Sigmoid colon (tissue), 7 donors: ENCODE measurements around the gene ACE. TPM values are rescaled to one million over a fixed set of nuclear protein-coding genes. Genes with fewer than 3 reads are reported as not detected.

Experiments used
- DNase-seq: peaks from one replicate; pipeline ENCODE4 v3.0.0-alpha.2; 2019
- H3K27ac ChIP-seq, 4 donors: fragments of 200-600 bp; sonication (generic); one replicate each; pipeline ENCODE4 v1.5.1; 2016 to 2019; ENCODE audit warnings: mild to moderate bottlenecking in 1 of 4
- H3K27me3 ChIP-seq, 3 donors: fragments of 200-600 bp; sonication (generic); one replicate each; pipeline ENCODE4 v1.5.1; 2019; ENCODE audit warnings: mild to moderate bottlenecking in 1 of 3
- H3K36me3 ChIP-seq, 4 donors: fragments of 200-600 bp; sonication (generic); one replicate each; pipeline ENCODE4 v1.5.1; 2016 to 2019
- H3K4me1 ChIP-seq, 4 donors: fragments of 200-600 bp; sonication (generic); one replicate each; pipeline ENCODE4 v1.5.1; 2017 to 2019
- H3K4me3 ChIP-seq, 4 donors: fragments of 200-600 bp; sonication (generic); one replicate each; pipeline ENCODE4 v1.5.1; 2017 to 2019; ENCODE audit warnings: mild to moderate bottlenecking in 2 of 4, moderate library complexity in 1 of 4
- H3K9me3 ChIP-seq, 4 donors: fragments of 200-600 bp in 3 of 4; sonication (generic) in 3 of 4; one replicate each; pipeline versions ENCODE4 v1.5.1 to v1.6.1; 2013 to 2019
- CTCF ChIP-seq, 4 experiments: fragments of 450-650 bp in 3 of 4; fragments of 200-600 bp in 1 of 4; IDR thresholded peaks; one replicate each; pipeline ENCODE4 v1.5.1; 2016 to 2019; ENCODE audit warnings: antibody characterized with exemption in 4 of 4, mild to moderate bottlenecking in 3 of 4, moderate library complexity in 2 of 4
- EP300 ChIP-seq, 4 donors: sonication (generic); formaldehyde crosslinking; IDR thresholded peaks; one replicate each; pipeline ENCODE4 v1.6.1; 2017; ENCODE audit warnings: antibody characterized with exemption in 4 of 4
- POLR2A ChIP-seq, 2 donors: fragments of 450-650 bp; IDR thresholded peaks; one replicate each; pipeline ENCODE4 v1.6.1; 2016; ENCODE audit warnings: antibody characterized with exemption in 2 of 2, mild to moderate bottlenecking in 2 of 2, moderate library complexity in 2 of 2
- POLR2AphosphoS5 ChIP-seq, 4 donors: sonication (generic); formaldehyde crosslinking; IDR thresholded peaks; one replicate each; pipeline ENCODE4 v1.6.1; 2017; ENCODE audit warnings: antibody characterized with exemption in 4 of 4
- WGBS, 2 donors: extraction: QIAGEN DNeasy Blood & Tissue Kit; methylation state at CpG; one replicate each; pipeline ENCODE4 v1.1.7; 2013; 5-methylcytosine and 5-hydroxymethylcytosine counted together
- intact Hi-C: fragments of 100-400 bp; cut with DNase I; formaldehyde crosslinking; loops from one replicate; pipeline ENCODE4 v1.15.1; 2023
- polyA plus RNA-seq, 3 donors: library from polyadenylated mRNA; stranded (reverse); fragments of 200-250 nt; gene quantifications; one replicate each; pipeline ENCODE4 v1.2.3, GENCODE V29; 2013
- total RNA-seq, 4 donors: library from RNA; depleted of rRNA; stranded (reverse); fragments of >200 nt; gene quantifications; one replicate each; pipeline ENCODE4 v1.1.0, GENCODE V29; 2016
- donor health status: healthy with polysubstance abuse.
- donor health status: Bipolar disorder and iron deficiency.
- donor health status: healthy.

Gene ACE
- total and polyA plus RNA-seq, 7 donors: 1.4 to 24.9 (median 2.5) TPM

- intact Hi-C loops: no loop called here
- 79 to 88% methylated on average over 22 of the region's 22 CpGs for WGBS, 2 donors
- peaks cover 0 to 17% (median 11%) of the 10 kb centered on the region in 3 donors for H3K27me3 ChIP-seq
- peak overlapping the region; percentile 10 to 41 (median 25) for H3K27ac ChIP-seq
- no peaks in the 10 kb centered on the region for H3K36me3 ChIP-seq
- no peak overlapping the region for H3K4me3 ChIP-seq
- no peaks in the 10 kb centered on the region for H3K9me3 ChIP-seq
- peaks cover 0 to 23% (median 17%) of the 10 kb centered on the region in 4 donors for H3K4me1 ChIP-seq
- no peak for DNase-seq
- TF ChIP-seq POLR2A (IDR thresholded peaks at IDR 0.05) (no peak), CTCF (IDR thresholded peaks at IDR 0.05) (no peak), EP300 (IDR thresholded peaks at IDR 0.05) (no peak), POLR2AphosphoS5 (IDR thresholded peaks at IDR 0.05) (no peak)
Observed at GRCh38 chr17:63440127-63440769, 36.6 kb upstream of the ACE start.

DNA sequence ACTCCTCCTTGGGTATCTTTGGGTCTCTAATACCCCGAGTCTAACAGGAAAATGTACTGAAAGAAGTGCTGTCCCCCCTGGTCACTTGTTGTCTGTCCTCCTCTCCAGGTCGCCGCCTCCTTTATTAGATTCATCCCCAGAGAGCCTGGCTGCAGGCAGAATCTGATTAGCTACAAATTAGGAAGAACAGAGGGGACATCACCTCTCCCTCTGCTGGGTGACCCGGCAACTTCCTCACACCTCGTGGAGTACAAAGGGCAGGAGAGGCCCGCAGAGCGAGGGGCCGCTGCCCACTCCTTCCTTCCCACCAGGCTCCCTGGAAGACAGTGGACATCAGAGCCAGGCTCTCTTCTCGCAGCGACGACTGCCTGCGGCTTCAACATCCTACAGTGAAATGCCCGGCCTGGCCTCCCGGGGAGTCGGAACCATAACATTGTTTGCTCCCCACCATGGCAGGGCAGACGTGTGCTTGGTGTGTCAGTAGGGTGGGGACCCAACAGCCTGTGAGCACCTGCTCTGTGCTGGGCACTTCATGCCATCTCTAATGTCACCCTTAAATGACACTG, 36.0 kb upstream of the ACE start:
- DNase-seq: no peak
- WGBS, 2 donors: 83 to 86% methylated on average over 16 of the region's 16 CpGs
- Histone ChIP-seq H3K27me3 (peaks cover 0 to 17% (median 11%) of the 10 kb centered on the region in 3 donors), H3K4me3 (no peak overlapping the region), H3K27ac (peak overlapping the region in 2 of 4 donors; percentile 10 to 23), H3K4me1 (peaks cover 0 to 23% (median 16%) of the 10 kb centered on the region in 4 donors), H3K9me3 (no peaks in the 10 kb centered on the region), H3K36me3 (no peaks in the 10 kb centered on the region)
- TF ChIP-seq EP300 (IDR thresholded peaks at IDR 0.05) (no peak), POLR2A (IDR thresholded peaks at IDR 0.05) (no peak)
- intact Hi-C loops: no loop called here

GRCh38 chr17:63441654-63442053, 35.2 kb upstream of the ACE start:
- Histone ChIP-seq H3K27me3 (peaks cover 0 to 17% (median 11%) of the 10 kb centered on the region in 3 donors), H3K27ac (no peak overlapping the region), H3K4me3 (no peak overlapping the region), H3K4me1 (peaks cover 0 to 25% (median 21%) of the 10 kb centered on the region in 4 donors), H3K36me3 (no peaks in the 10 kb centered on the region), H3K9me3 (no peaks in the 10 kb centered on the region)
- no peak for DNase-seq
- intact Hi-C loops: no loop called here
- TF ChIP-seq CTCF (IDR thresholded peaks at IDR 0.05): no peak
- no peak for TF ChIP-seq EP300 (IDR thresholded peaks at IDR 0.05)
- TF ChIP-seq POLR2AphosphoS5 (IDR thresholded peaks at IDR 0.05): no peak
- TF ChIP-seq POLR2A (IDR thresholded peaks at IDR 0.05): no peak
- 88 to 91% methylated on average over 13 of the region's 13 CpGs for WGBS, 2 donors

- no peaks in the 10 kb centered on the region for H3K36me3 ChIP-seq
- peaks cover 0 to 30% (median 25%) of the 10 kb centered on the region in 4 donors for H3K4me1 ChIP-seq
- H3K27ac ChIP-seq: no peak overlapping the region
- H3K4me3 ChIP-seq: no peak overlapping the region
- no peaks in the 10 kb centered on the region for H3K9me3 ChIP-seq
- peaks cover 0 to 17% (median 11%) of the 10 kb centered on the region in 3 donors for H3K27me3 ChIP-seq
- WGBS, 2 donors: 94 to 95% methylated on average over 8 of the region's 8 CpGs
- DNase-seq: no peak
- TF ChIP-seq POLR2AphosphoS5 (IDR thresholded peaks at IDR 0.05): no peak
- TF ChIP-seq CTCF (IDR thresholded peaks at IDR 0.05): no peak
- no peak for TF ChIP-seq EP300 (IDR thresholded peaks at IDR 0.05)
- TF ChIP-seq POLR2A (IDR thresholded peaks at IDR 0.05): no peak
- intact Hi-C loops: no loop called here
Observed at GRCh38 chr17:63442074-63442473, 34.8 kb upstream of the ACE start.

DNA sequence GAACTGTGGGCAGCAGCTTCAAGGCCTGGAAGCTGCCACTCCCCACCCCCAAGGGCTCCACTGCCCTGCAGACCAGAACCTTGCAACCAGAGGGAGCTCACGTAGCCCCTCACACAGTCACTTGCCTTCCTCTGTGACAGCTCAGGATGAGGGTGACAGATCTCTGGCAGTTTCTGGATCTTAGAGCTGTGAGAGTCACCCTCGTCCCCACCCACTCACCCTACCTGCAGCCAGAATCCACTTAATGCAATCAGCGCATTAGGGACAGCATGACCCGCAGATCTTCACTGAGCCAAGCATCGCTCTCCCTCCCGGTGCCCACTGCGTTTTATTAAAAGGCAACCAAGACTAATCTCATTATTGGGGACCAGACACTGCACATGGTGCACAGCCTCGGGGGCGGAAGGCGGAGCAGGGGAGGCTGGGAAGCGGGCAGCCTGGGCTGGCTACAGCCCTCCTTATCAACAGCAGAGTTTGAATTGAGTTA, 34.3 kb upstream of the ACE start:
- Histone ChIP-seq H3K4me1 (peaks cover 0 to 35% (median 27%) of the 10 kb centered on the region in 4 donors), H3K36me3 (no peaks in the 10 kb centered on the region), H3K9me3 (no peaks in the 10 kb centered on the region), H3K27ac (no peak overlapping the region), H3K4me3 (no peak overlapping the region), H3K27me3 (peaks cover 0 to 17% (median 11%) of the 10 kb centered on the region in 3 donors)
- WGBS, 2 donors: 86 to 92% methylated on average over 11 of the region's 11 CpGs
- DNase-seq: no peak
- TF ChIP-seq POLR2A (IDR thresholded peaks at IDR 0.05): no peak
- TF ChIP-seq CTCF (IDR thresholded peaks at IDR 0.05): no peak
- TF ChIP-seq EP300 (IDR thresholded peaks at IDR 0.05): no peak
- no peak for TF ChIP-seq POLR2AphosphoS5 (IDR thresholded peaks at IDR 0.05)
- intact Hi-C loops: no loop called here
